ENCODE results near the gene KCNAB3. TPM values are rescaled to one million over a fixed set of nuclear protein-coding genes. Genes with fewer than 3 reads are reported as not detected.
A peak's percentile ranks its signal among the peaks of the same experiment; 100 is the strongest.

Gene KCNAB3
- total RNA-seq, 1 donor, result under 0.01 TPM

- H2AFZ ChIP-seq (ENCODE audit: low read length), result no peak overlapping the region
- H3K4me1 ChIP-seq (ENCODE audit: insufficient read depth, low read length), result peaks cover 3% of the 10 kb centered on the region
- H3K27ac ChIP-seq (ENCODE audit: low read depth, low read length), result peak overlapping the region; percentile 37
- no peak overlapping the region for H3K4me2 ChIP-seq (ENCODE audit: insufficient read depth, low read length)
- no peaks in the 10 kb centered on the region for H3K9me3 ChIP-seq (ENCODE audit: low read depth, low read length)
- H3K36me3 ChIP-seq (ENCODE audit: insufficient read depth, low read length), result peaks cover 83% of the 10 kb centered on the region
- H3K4me3 ChIP-seq (ENCODE audit: insufficient read depth, low read length), result no peak overlapping the region
- no peaks in the 10 kb centered on the region for H3K27me3 ChIP-seq (ENCODE audit: insufficient read depth, low read length)
- H3K79me2 ChIP-seq (ENCODE audit: insufficient read depth, low read length), result no peaks in the 10 kb centered on the region
- no peak for DNase-seq (ENCODE audit: insufficient read length, low spot score, missing footprints)
- no peak for TF ChIP-seq CTCF (IDR thresholded peaks at IDR 0.05; ENCODE audit: extremely low read depth, low read depth, low read length)
- H4K20me1 ChIP-seq (ENCODE audit: insufficient read depth, low read length), result no peaks in the 10 kb centered on the region
Observed at GRCh38 chr17:7897090-7897489, 32.6 kb downstream of the KCNAB3 start.

- H2AFZ ChIP-seq (ENCODE audit: low read length), result no peak overlapping the region
- peaks cover 88% of the 10 kb centered on the region for H3K36me3 ChIP-seq (ENCODE audit: insufficient read depth, low read length)
- H3K4me3 ChIP-seq (ENCODE audit: insufficient read depth, low read length), result no peak overlapping the region
- no peaks in the 10 kb centered on the region for H3K27me3 ChIP-seq (ENCODE audit: insufficient read depth, low read length)
- DNase-seq (ENCODE audit: insufficient read length, low spot score, missing footprints), result no peak
- no peak for TF ChIP-seq CTCF (IDR thresholded peaks at IDR 0.05; ENCODE audit: extremely low read depth, low read depth, low read length)
- peaks cover 1% of the 10 kb centered on the region for H4K20me1 ChIP-seq (ENCODE audit: insufficient read depth, low read length)
- H3K27ac ChIP-seq (ENCODE audit: low read depth, low read length), result no peak overlapping the region
- peaks cover 10% of the 10 kb centered on the region for H3K79me2 ChIP-seq (ENCODE audit: insufficient read depth, low read length)
- no peak overlapping the region for H3K4me2 ChIP-seq (ENCODE audit: insufficient read depth, low read length)
- peaks cover 4% of the 10 kb centered on the region for H3K4me1 ChIP-seq (ENCODE audit: insufficient read depth, low read length)
- H3K9me3 ChIP-seq (ENCODE audit: low read depth, low read length), result no peaks in the 10 kb centered on the region
Observed at GRCh38 chr17:7894866-7895265, 34.8 kb downstream of the KCNAB3 start.

- no peak for TF ChIP-seq CTCF (IDR thresholded peaks at IDR 0.05; ENCODE audit: extremely low read depth, low read depth, low read length)
- Histone ChIP-seq H4K20me1 (ENCODE audit: insufficient read depth, low read length) (peaks cover 8% of the 10 kb centered on the region), H3K36me3 (ENCODE audit: insufficient read depth, low read length) (peaks cover 86% of the 10 kb centered on the region), H3K27me3 (ENCODE audit: insufficient read depth, low read length) (no peaks in the 10 kb centered on the region), H2AFZ (ENCODE audit: low read length) (no peak overlapping the region), H3K4me2 (ENCODE audit: insufficient read depth, low read length) (no peak overlapping the region), H3K9me3 (ENCODE audit: low read depth, low read length) (no peaks in the 10 kb centered on the region), H3K4me1 (ENCODE audit: insufficient read depth, low read length) (peaks cover 11% of the 10 kb centered on the region), H3K27ac (ENCODE audit: low read depth, low read length) (no peak overlapping the region), H3K4me3 (ENCODE audit: insufficient read depth, low read length) (no peak overlapping the region), H3K79me2 (ENCODE audit: insufficient read depth, low read length) (peaks cover 16% of the 10 kb centered on the region)
- DNase-seq (ENCODE audit: insufficient read length, low spot score, missing footprints), result no peak
Observed at GRCh38 chr17:7894226-7894625, 35.4 kb downstream of the KCNAB3 start.

GRCh38 chr17:7893187-7893880, 36.3 kb downstream of the KCNAB3 start:
- H3K79me2 ChIP-seq (ENCODE audit: insufficient read depth, low read length), result peaks cover 25% of the 10 kb centered on the region
- no peak overlapping the region for H3K4me3 ChIP-seq (ENCODE audit: insufficient read depth, low read length)
- H4K20me1 ChIP-seq (ENCODE audit: insufficient read depth, low read length), result peaks cover 16% of the 10 kb centered on the region
- DNase-seq (ENCODE audit: insufficient read length, low spot score, missing footprints), result no peak
- no peak overlapping the region for H3K4me2 ChIP-seq (ENCODE audit: insufficient read depth, low read length)
- peaks cover 20% of the 10 kb centered on the region for H3K4me1 ChIP-seq (ENCODE audit: insufficient read depth, low read length)
- no peak overlapping the region for H2AFZ ChIP-seq (ENCODE audit: low read length)
- no peaks in the 10 kb centered on the region for H3K9me3 ChIP-seq (ENCODE audit: low read depth, low read length)
- H3K27me3 ChIP-seq (ENCODE audit: insufficient read depth, low read length), result no peaks in the 10 kb centered on the region
- no peak overlapping the region for H3K27ac ChIP-seq (ENCODE audit: low read depth, low read length)
- H3K36me3 ChIP-seq (ENCODE audit: insufficient read depth, low read length), result peaks cover 77% of the 10 kb centered on the region
- no peak for TF ChIP-seq CTCF (IDR thresholded peaks at IDR 0.05; ENCODE audit: extremely low read depth, low read depth, low read length)
